DND-41 (cell line): ENCODE results near the gene TAS2R8.

Experiments
- ATAC-seq: fragments of 200-7000 bp; cut with Tn5 transposase; 3 replicates; pipeline ENCODE4 v1.9.1; 2021; ENCODE audit warnings: low read depth; ENCODE audit not compliant: insufficient read depth
- DNase-seq: peaks from one replicate; pipeline ENCODE4 v3.0.0-alpha.2; 2020
- H2AFZ ChIP-seq: 2 replicates; pipeline ENCODE4 v1.6.0; 2012; ENCODE audit warnings: low read depth, low read length
- H3K27ac ChIP-seq: 2 replicates; pipeline ENCODE4 v1.5.1; 2012; ENCODE audit warnings: low read length, inconsistent platforms
- H3K27me3 ChIP-seq: fragments of 200-600 bp; sonication (generic); 2 replicates; pipeline ENCODE4 v1.6.0; 2012; ENCODE audit warnings: low read length, mild to moderate bottlenecking, inconsistent platforms; ENCODE audit not compliant: insufficient read depth, poor library complexity
- H3K36me3 ChIP-seq: 2 replicates; pipeline ENCODE4 v1.5.1; 2012; ENCODE audit warnings: low read length, inconsistent platforms; ENCODE audit not compliant: insufficient read depth
- H3K4me1 ChIP-seq: 2 replicates; pipeline ENCODE4 v1.5.1; 2012; ENCODE audit warnings: mild to moderate bottlenecking, low read length; ENCODE audit not compliant: insufficient read depth
- H3K4me2 ChIP-seq: 2 replicates; pipeline ENCODE4 v1.6.0; 2012; ENCODE audit warnings: mild to moderate bottlenecking, moderate library complexity, low read length, inconsistent platforms; ENCODE audit not compliant: insufficient read depth
- H3K4me3 ChIP-seq, 2 experiments: fragments of 200-600 bp in 1 of 2; shearing (Covaris generic) in 1 of 2; 2 replicates each; pipeline ENCODE4 v1.5.1; 2012 to 2016; ENCODE audit warnings: inconsistent platforms in 2 of 2, low read length in 2 of 2, mild to moderate bottlenecking in 2 of 2, low read depth in 1 of 2, moderate library complexity in 1 of 2
- H3K79me2 ChIP-seq: 2 replicates; pipeline ENCODE4 v1.6.0; 2012; ENCODE audit warnings: low read length, inconsistent platforms; ENCODE audit not compliant: insufficient read depth
- H3K9ac ChIP-seq: 2 replicates; pipeline ENCODE4 v1.6.0; 2012; ENCODE audit warnings: low read depth, mild to moderate bottlenecking, inconsistent platforms, low read length, moderate library complexity
- H3K9me3 ChIP-seq: 2 replicates; pipeline ENCODE4 v1.5.1; 2012; ENCODE audit warnings: low read length, moderate library complexity, mild to moderate bottlenecking, inconsistent platforms; ENCODE audit not compliant: insufficient read depth, severe bottlenecking
- H4K20me1 ChIP-seq: 2 replicates; pipeline ENCODE4 v1.6.0; 2012; ENCODE audit warnings: low read length; ENCODE audit not compliant: insufficient read depth
- CTCF ChIP-seq: IDR thresholded peaks from 2 replicates; pipeline ENCODE4 v1.5.1; 2012; ENCODE audit warnings: borderline replicate concordance, low read length, moderate library complexity, mild to moderate bottlenecking; ENCODE audit not compliant: poor library complexity, severe bottlenecking; ENCODE audit errors: extremely low read depth
- EZH2 ChIP-seq: IDR thresholded peaks from 3 replicates; pipeline ENCODE4 v1.6.1; 2012; ENCODE audit warnings: borderline replicate concordance, low read depth, mild to moderate bottlenecking, moderate library complexity, low read length, inconsistent platforms; ENCODE audit not compliant: severe bottlenecking

The TAS2R8 gene

DNA sequence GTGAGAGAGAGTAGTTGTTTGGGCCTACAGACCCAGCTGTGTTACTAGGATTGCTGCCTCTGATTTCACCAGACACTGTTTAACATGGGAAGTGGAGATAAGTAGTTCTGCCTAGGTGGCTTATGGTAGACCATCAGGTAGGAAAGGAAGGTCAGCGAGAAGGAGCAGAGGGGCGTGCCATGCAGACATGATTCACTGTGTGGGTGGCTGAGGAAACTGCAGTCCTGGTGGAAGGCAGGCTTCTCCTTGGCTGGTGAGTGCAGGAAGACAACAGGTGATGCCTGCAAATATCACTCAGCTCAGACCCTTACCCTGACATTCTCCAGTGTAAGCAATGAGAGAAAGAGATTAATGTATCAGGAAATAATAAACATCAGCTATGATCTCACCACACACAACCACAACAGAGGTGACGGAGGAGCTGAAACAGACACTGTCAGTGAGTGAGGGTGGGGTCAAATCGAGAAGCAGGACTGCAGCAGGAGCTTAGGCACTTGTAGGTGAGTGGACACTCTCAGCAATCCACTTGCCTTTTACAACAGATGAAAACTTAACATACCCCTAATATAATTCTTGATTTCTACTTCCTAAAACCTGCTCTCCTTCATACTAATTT, 44.3 kb upstream of the TAS2R8 start:
- Histone ChIP-seq H2AFZ (no peak overlapping the region), H3K36me3 (peaks cover 23% of the 10 kb centered on the region), H3K79me2 (no peaks in the 10 kb centered on the region), H3K4me2 (no peak overlapping the region), H3K4me3 (no peak overlapping the region), H3K9me3 (peaks cover 8% of the 10 kb centered on the region), H4K20me1 (0 out of 2 replicates have a peak, but pooled peaks cover 3% of the 10 kb centered on the region), H3K27ac (no peak overlapping the region), H3K4me1 (peaks cover 18% of the 10 kb centered on the region), H3K27me3 (no peaks in the 10 kb centered on the region), H3K9ac (no peak overlapping the region)
- DNase-seq (no peak), ATAC-seq (0 out of 3 replicates have a peak, but pooled peaks have one; percentile 20)
- TF ChIP-seq CTCF (no peak), EZH2 (no peak)

GRCh38 chr12:10849425-10849878, 42.4 kb upstream of the TAS2R8 start, which contains the start of gene PRR4:
Gene PRR4, minus strand, starts transcription at chr12:10849475. Its CDS starts 38 bp downstream, at chr12:10849437.
- TF ChIP-seq EZH2: no peak
- TF ChIP-seq CTCF: no peak
- H3K27ac ChIP-seq: peak within 1 kb of the TSS; percentile 55; the same call in 1 of the 2 replicates
- ATAC-seq: peak; percentile 86
- H2AFZ ChIP-seq: no peak within 1 kb of the TSS
- H3K9ac ChIP-seq: no peak within 1 kb of the TSS
- H4K20me1 ChIP-seq: 0 out of 2 replicates have a peak, but pooled peaks cover 3% of the 10 kb centered on the region
- DNase-seq: peak; percentile 55
- peaks cover 14% of the 10 kb centered on the region; the same call in 1 of the 2 replicates for H3K36me3 ChIP-seq
- no peaks in the 10 kb centered on the region for H3K27me3 ChIP-seq
- H3K4me1 ChIP-seq: peaks cover 18% of the 10 kb centered on the region
- H3K79me2 ChIP-seq: no peaks in the 10 kb centered on the region
- no peak within 1 kb of the TSS for H3K4me2 ChIP-seq
- no peak within 1 kb of the TSS for H3K4me3 ChIP-seq
- no peaks in the 10 kb centered on the region for H3K9me3 ChIP-seq

- Histone ChIP-seq H3K4me3 (no peak overlapping the region), H3K9me3 (no peaks in the 10 kb centered on the region), H3K27ac (no peak overlapping the region), H3K79me2 (no peaks in the 10 kb centered on the region), H2AFZ (no peak overlapping the region), H3K27me3 (no peaks in the 10 kb centered on the region), H3K4me2 (no peak overlapping the region), H3K36me3 (peaks cover 19% of the 10 kb centered on the region; the same call in 1 of the 2 replicates), H4K20me1 (no peaks in the 10 kb centered on the region), H3K4me1 (peaks cover 18% of the 10 kb centered on the region), H3K9ac (no peak overlapping the region)
- TF ChIP-seq CTCF (no peak), EZH2 (no peak)
- DNase-seq (no peak), ATAC-seq (no peak)
Measured at GRCh38 chr12:10847744-10848143, 40.7 kb upstream of the TAS2R8 start.
